Measurements from ENCODE around the gene AKAP5.

DNA sequence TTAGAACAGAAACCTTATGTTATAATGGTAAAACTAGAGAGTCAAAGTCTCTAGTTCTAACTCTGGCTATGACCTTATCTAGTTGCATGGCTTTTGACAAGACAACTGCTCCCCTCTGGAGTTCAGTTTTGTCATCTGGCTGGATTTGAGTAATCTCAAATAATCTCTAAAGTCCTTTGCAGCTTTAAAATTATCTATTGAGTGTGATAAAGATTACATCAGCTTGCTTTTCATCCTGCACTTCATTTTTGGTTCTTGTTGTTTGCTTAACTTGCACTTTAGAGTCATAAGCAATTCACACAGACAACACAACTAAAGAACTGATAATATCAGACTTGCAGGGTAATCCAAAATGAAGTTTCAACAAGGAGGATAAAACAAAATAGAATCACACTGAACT, 2.3 kb downstream of the AKAP5 start:
- TF ChIP-seq, protein P1, sequence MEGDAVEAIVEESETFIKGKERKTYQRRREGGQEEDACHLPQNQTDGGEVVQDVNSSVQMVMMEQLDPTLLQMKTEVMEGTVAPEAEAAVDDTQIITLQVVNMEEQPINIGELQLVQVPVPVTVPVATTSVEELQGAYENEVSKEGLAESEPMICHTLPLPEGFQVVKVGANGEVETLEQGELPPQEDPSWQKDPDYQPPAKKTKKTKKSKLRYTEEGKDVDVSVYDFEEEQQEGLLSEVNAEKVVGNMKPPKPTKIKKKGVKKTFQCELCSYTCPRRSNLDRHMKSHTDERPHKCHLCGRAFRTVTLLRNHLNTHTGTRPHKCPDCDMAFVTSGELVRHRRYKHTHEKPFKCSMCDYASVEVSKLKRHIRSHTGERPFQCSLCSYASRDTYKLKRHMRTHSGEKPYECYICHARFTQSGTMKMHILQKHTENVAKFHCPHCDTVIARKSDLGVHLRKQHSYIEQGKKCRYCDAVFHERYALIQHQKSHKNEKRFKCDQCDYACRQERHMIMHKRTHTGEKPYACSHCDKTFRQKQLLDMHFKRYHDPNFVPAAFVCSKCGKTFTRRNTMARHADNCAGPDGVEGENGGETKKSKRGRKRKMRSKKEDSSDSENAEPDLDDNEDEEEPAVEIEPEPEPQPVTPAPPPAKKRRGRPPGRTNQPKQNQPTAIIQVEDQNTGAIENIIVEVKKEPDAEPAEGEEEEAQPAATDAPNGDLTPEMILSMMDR (IDR thresholded peaks at IDR 0.05): no peak
- TF ChIP-seq POLR2A (IDR thresholded peaks at IDR 0.05): no peak
